ENCODE results near the gene NOS1AP. TPM values are rescaled to one million over a fixed set of nuclear protein-coding genes. Genes with fewer than 3 reads are reported as not detected.

The NOS1AP gene
- total and polyA plus RNA-seq, 4 donors, result 0.97 to 4.8 (median 3.0) TPM

- no peak overlapping the region for H3K4me3 ChIP-seq (ENCODE audit: low read length in 2 of 2)
- no peak for ATAC-seq (ENCODE audit: low FRiP score)
- no peaks in the 10 kb centered on the region for H3K27me3 ChIP-seq (ENCODE audit: control insufficient read depth in 1 of 2, insufficient read depth in 2 of 2, low read length in 1 of 2)
- H3K4me1 ChIP-seq (ENCODE audit: control insufficient read depth in 1 of 2, insufficient read depth in 2 of 2, low read length in 2 of 2), result peaks cover 0 to 6% of the 10 kb centered on the region in 2 donors
- no peak overlapping the region for H3K27ac ChIP-seq (ENCODE audit: low read depth in 1 of 2, low read length in 2 of 2)
- no peaks in the 10 kb centered on the region for H3K36me3 ChIP-seq (ENCODE audit: control insufficient read depth in 1 of 2, insufficient read depth in 2 of 2, low read length in 1 of 2)
- no peak for DNase-seq
- WGBS, 2 donors, result 94 to 98% methylated on average over 3 of the region's 3 CpGs
- no peaks in the 10 kb centered on the region for H3K9me3 ChIP-seq (ENCODE audit: control insufficient read depth, low read length)
- intact Hi-C loops (cut with DNase I), result loop anchor here in 1 of 2 donors (5.0 kb wide), 1 partner anchor 136 kb away; no protein-coding TSS in a partner anchor
Measured at GRCh38 chr1:162207862-162208261, 138.4 kb downstream of the NOS1AP start.

- DNase-seq (no peak), ATAC-seq (ENCODE audit: low FRiP score) (no peak)
- Histone ChIP-seq H3K27ac (ENCODE audit: low read depth in 1 of 2, low read length in 2 of 2) (no peak overlapping the region), H3K4me3 (ENCODE audit: low read length in 2 of 2) (no peak overlapping the region), H3K4me1 (ENCODE audit: control insufficient read depth in 1 of 2, insufficient read depth in 2 of 2, low read length in 2 of 2) (peaks cover 2 to 14% of the 10 kb centered on the region in 2 donors), H3K36me3 (ENCODE audit: control insufficient read depth in 1 of 2, insufficient read depth in 2 of 2, low read length in 1 of 2) (no peaks in the 10 kb centered on the region), H3K27me3 (ENCODE audit: control insufficient read depth in 1 of 2, insufficient read depth in 2 of 2, low read length in 1 of 2) (no peaks in the 10 kb centered on the region), H3K9me3 (ENCODE audit: control insufficient read depth, low read length) (no peaks in the 10 kb centered on the region)
- WGBS, 2 donors, result 82 to 83% methylated on average over 6 of the region's 6 CpGs
- intact Hi-C loops (cut with DNase I), result no loop called here
Measured at GRCh38 chr1:162210196-162210595, 140.7 kb downstream of the NOS1AP start.

- 64 to 72% methylated on average over 7 of the region's 7 CpGs for WGBS, 2 donors
- intact Hi-C loops (cut with DNase I), result no loop called here
Measured at GRCh38 chr1:162212713-162213112, 143.2 kb downstream of the NOS1AP start.

GRCh38 chr1:162213281-162213912 lies 143.9 kb downstream of the NOS1AP start:
- ATAC-seq (ENCODE audit: low FRiP score) (peak; percentile 82), DNase-seq (peak; percentile 85 to 88)
- Histone ChIP-seq H3K36me3 (ENCODE audit: control insufficient read depth in 1 of 2, insufficient read depth in 2 of 2, low read length in 1 of 2) (no peaks in the 10 kb centered on the region), H3K27ac (ENCODE audit: low read depth in 1 of 2, low read length in 2 of 2) (peak overlapping the region in 1 of 2 donors; percentile 73), H3K4me3 (ENCODE audit: low read length in 2 of 2) (no peak overlapping the region), H3K4me1 (ENCODE audit: control insufficient read depth in 1 of 2, insufficient read depth in 2 of 2, low read length in 2 of 2) (peaks cover 2 to 10% of the 10 kb centered on the region in 2 donors), H3K27me3 (ENCODE audit: control insufficient read depth in 1 of 2, insufficient read depth in 2 of 2, low read length in 1 of 2) (no peaks in the 10 kb centered on the region), H3K9me3 (ENCODE audit: control insufficient read depth, low read length) (no peaks in the 10 kb centered on the region)
- WGBS, 2 donors, result 5 to 9% methylated on average over 7 of the region's 7 CpGs
- intact Hi-C loops (cut with DNase I), result no loop called here

More at GRCh38 chr1:162212713-162213112, 143.2 kb downstream of the NOS1AP start:
- H3K36me3 ChIP-seq (ENCODE audit: control insufficient read depth in 1 of 2, insufficient read depth in 2 of 2, low read length in 1 of 2), result no peaks in the 10 kb centered on the region
- H3K27me3 ChIP-seq (ENCODE audit: control insufficient read depth in 1 of 2, insufficient read depth in 2 of 2, low read length in 1 of 2), result no peaks in the 10 kb centered on the region
- H3K4me1 ChIP-seq (ENCODE audit: control insufficient read depth in 1 of 2, insufficient read depth in 2 of 2, low read length in 2 of 2), result peaks cover 2 to 10% of the 10 kb centered on the region in 2 donors
- DNase-seq (no peak), ATAC-seq (ENCODE audit: low FRiP score) (no peak)
- peak overlapping the region in 1 of 2 donors; percentile 9 for H3K27ac ChIP-seq (ENCODE audit: low read depth in 1 of 2, low read length in 2 of 2)
- H3K4me3 ChIP-seq (ENCODE audit: low read length in 2 of 2), result no peak overlapping the region
- no peaks in the 10 kb centered on the region for H3K9me3 ChIP-seq (ENCODE audit: control insufficient read depth, low read length)

GRCh38 chr1:162214202-162214601 lies 144.7 kb downstream of the NOS1AP start:
- Histone ChIP-seq H3K4me1 (ENCODE audit: control insufficient read depth in 1 of 2, insufficient read depth in 2 of 2, low read length in 2 of 2) (peaks cover 2 to 10% of the 10 kb centered on the region in 2 donors), H3K9me3 (ENCODE audit: control insufficient read depth, low read length) (no peaks in the 10 kb centered on the region), H3K27ac (ENCODE audit: low read depth in 1 of 2, low read length in 2 of 2) (no peak overlapping the region), H3K36me3 (ENCODE audit: control insufficient read depth in 1 of 2, insufficient read depth in 2 of 2, low read length in 1 of 2) (no peaks in the 10 kb centered on the region), H3K4me3 (ENCODE audit: low read length in 2 of 2) (no peak overlapping the region), H3K27me3 (ENCODE audit: control insufficient read depth in 1 of 2, insufficient read depth in 2 of 2, low read length in 1 of 2) (no peaks in the 10 kb centered on the region)
- DNase-seq (no peak), ATAC-seq (ENCODE audit: low FRiP score) (no peak)
- intact Hi-C loops (cut with DNase I), result no loop called here
- 86 to 87% methylated on average over 6 of the region's 6 CpGs for whole genome bisulfite sequencing, 2 donors

GRCh38 chr1:162215902-162216301 lies 146.4 kb downstream of the NOS1AP start:
- Histone ChIP-seq H3K9me3 (ENCODE audit: control insufficient read depth, low read length) (no peaks in the 10 kb centered on the region), H3K27ac (ENCODE audit: low read depth in 1 of 2, low read length in 2 of 2) (no peak overlapping the region), H3K27me3 (ENCODE audit: control insufficient read depth in 1 of 2, insufficient read depth in 2 of 2, low read length in 1 of 2) (no peaks in the 10 kb centered on the region), H3K4me3 (ENCODE audit: low read length in 2 of 2) (no peak overlapping the region), H3K36me3 (ENCODE audit: control insufficient read depth in 1 of 2, insufficient read depth in 2 of 2, low read length in 1 of 2) (no peaks in the 10 kb centered on the region), H3K4me1 (ENCODE audit: control insufficient read depth in 1 of 2, insufficient read depth in 2 of 2, low read length in 2 of 2) (peaks cover 2 to 10% of the 10 kb centered on the region in 2 donors)
- intact Hi-C loops (cut with DNase I), result no loop called here
- 92 to 94% methylated on average over 5 of the region's 5 CpGs for WGBS, 2 donors
- DNase-seq (no peak), ATAC-seq (ENCODE audit: low FRiP score) (no peak)

- no peak for ATAC-seq (ENCODE audit: low FRiP score)
- WGBS, 2 donors, result 92 to 97% methylated on average over 1 of the region's 1 CpG
- H3K9me3 ChIP-seq (ENCODE audit: control insufficient read depth, low read length), result no peaks in the 10 kb centered on the region
- no peak overlapping the region for H3K4me3 ChIP-seq (ENCODE audit: low read length in 2 of 2)
- no peak overlapping the region for H3K27ac ChIP-seq (ENCODE audit: low read depth in 1 of 2, low read length in 2 of 2)
- no peak for DNase-seq
- peaks cover 2 to 10% of the 10 kb centered on the region in 2 donors for H3K4me1 ChIP-seq (ENCODE audit: control insufficient read depth in 1 of 2, insufficient read depth in 2 of 2, low read length in 2 of 2)
- H3K27me3 ChIP-seq (ENCODE audit: control insufficient read depth in 1 of 2, insufficient read depth in 2 of 2, low read length in 1 of 2), result no peaks in the 10 kb centered on the region
- no peaks in the 10 kb centered on the region for H3K36me3 ChIP-seq (ENCODE audit: control insufficient read depth in 1 of 2, insufficient read depth in 2 of 2, low read length in 1 of 2)
- intact Hi-C loops (cut with DNase I), result no loop called here
Measured at GRCh38 chr1:162216604-162217003, 147.1 kb downstream of the NOS1AP start.

- no peaks in the 10 kb centered on the region for H3K9me3 ChIP-seq (ENCODE audit: control insufficient read depth, low read length)
- no peak overlapping the region for H3K27ac ChIP-seq (ENCODE audit: low read depth in 1 of 2, low read length in 2 of 2)
- 88 to 96% methylated on average over 1 of the region's 1 CpG for WGBS, 2 donors
- H3K36me3 ChIP-seq (ENCODE audit: control insufficient read depth in 1 of 2, insufficient read depth in 2 of 2, low read length in 1 of 2), result no peaks in the 10 kb centered on the region
- DNase-seq (no peak), ATAC-seq (ENCODE audit: low FRiP score) (no peak)
- intact Hi-C loops (cut with DNase I), result no loop called here
- H3K4me3 ChIP-seq (ENCODE audit: low read length in 2 of 2), result no peak overlapping the region
- H3K4me1 ChIP-seq (ENCODE audit: control insufficient read depth in 1 of 2, insufficient read depth in 2 of 2, low read length in 2 of 2), result peaks cover 2 to 10% of the 10 kb centered on the region in 2 donors
- no peaks in the 10 kb centered on the region for H3K27me3 ChIP-seq (ENCODE audit: control insufficient read depth in 1 of 2, insufficient read depth in 2 of 2, low read length in 1 of 2)
Measured at GRCh38 chr1:162217706-162218105, 148.2 kb downstream of the NOS1AP start.

GRCh38 chr1:162218546-162218945 lies 149.1 kb downstream of the NOS1AP start:
- DNase-seq (no peak), ATAC-seq (ENCODE audit: low FRiP score) (no peak)
- 33 to 34% methylated on average over 5 of the region's 5 CpGs for WGBS, 2 donors
- H3K27me3 ChIP-seq (ENCODE audit: control insufficient read depth in 1 of 2, insufficient read depth in 2 of 2, low read length in 1 of 2), result no peaks in the 10 kb centered on the region
- intact Hi-C loops (cut with DNase I), result no loop called here
- no peak overlapping the region for H3K4me3 ChIP-seq (ENCODE audit: low read length in 2 of 2)
- peaks cover 0 to 4% of the 10 kb centered on the region in 2 donors for H3K4me1 ChIP-seq (ENCODE audit: control insufficient read depth in 1 of 2, insufficient read depth in 2 of 2, low read length in 2 of 2)
- H3K27ac ChIP-seq (ENCODE audit: low read depth in 1 of 2, low read length in 2 of 2), result no peak overlapping the region
- H3K36me3 ChIP-seq (ENCODE audit: control insufficient read depth in 1 of 2, insufficient read depth in 2 of 2, low read length in 1 of 2), result no peaks in the 10 kb centered on the region
- H3K9me3 ChIP-seq (ENCODE audit: control insufficient read depth, low read length), result no peaks in the 10 kb centered on the region

Data from aorta (tissue), 5 donors.